Measurements from ENCODE around the gene PUDP.

Gene PUDP

DNA sequence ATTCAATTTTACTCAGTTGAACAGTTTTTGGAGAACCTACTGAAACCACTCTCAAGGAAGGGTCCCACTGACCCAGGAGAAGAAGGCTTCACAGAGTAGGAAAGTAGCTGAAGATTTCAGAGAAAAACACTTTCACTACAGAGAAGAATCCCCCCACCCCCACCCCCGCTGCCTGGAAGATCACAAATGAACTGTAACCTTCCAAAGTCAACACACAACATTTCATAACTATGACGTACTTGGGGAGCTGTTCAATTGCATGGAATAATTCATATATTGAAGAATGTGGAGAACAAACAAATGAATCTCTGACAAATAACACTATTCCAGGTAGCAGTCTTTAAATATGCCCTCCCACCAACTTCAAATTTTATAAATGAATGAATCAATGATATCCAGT, 86.5 kb downstream of the PUDP start:
- H3K36me3 ChIP-seq (ENCODE audit: insufficient read depth, low read length): peaks cover 4% of the 10 kb centered on the region; the same call in 1 of the 2 replicates
- no peaks in the 10 kb centered on the region for H3K27me3 ChIP-seq (ENCODE audit: insufficient read depth, low read length)
- H3K4me1 ChIP-seq (ENCODE audit: control insufficient read depth, insufficient read depth, low read length, unreplicated experiment): peaks cover 9% of the 10 kb centered on the region
- H2AFZ ChIP-seq (ENCODE audit: low read length, unreplicated experiment): no peak overlapping the region
- no peak overlapping the region for H3K4me3 ChIP-seq (ENCODE audit: low read depth, low read length)
- peaks cover 2% of the 10 kb centered on the region for H3K79me2 ChIP-seq (ENCODE audit: control insufficient read depth, insufficient read depth, low read length, unreplicated experiment)
- no peak overlapping the region for H3K27ac ChIP-seq (ENCODE audit: low read depth, low read length)

GRCh38 chrX:7060444-7060843, 87.5 kb downstream of the PUDP start:
- Histone ChIP-seq H3K79me2 (ENCODE audit: control insufficient read depth, insufficient read depth, low read length, unreplicated experiment) (peaks cover 2% of the 10 kb centered on the region), H3K4me3 (ENCODE audit: low read depth, low read length) (no peak overlapping the region), H3K27me3 (ENCODE audit: insufficient read depth, low read length) (no peaks in the 10 kb centered on the region), H3K36me3 (ENCODE audit: insufficient read depth, low read length) (peaks cover 4% of the 10 kb centered on the region; the same call in 1 of the 2 replicates), H3K4me1 (ENCODE audit: control insufficient read depth, insufficient read depth, low read length, unreplicated experiment) (peaks cover 9% of the 10 kb centered on the region), H2AFZ (ENCODE audit: low read length, unreplicated experiment) (no peak overlapping the region), H3K27ac (ENCODE audit: low read depth, low read length) (no peak overlapping the region)

- Histone ChIP-seq H3K27me3 (ENCODE audit: insufficient read depth, low read length) (no peaks in the 10 kb centered on the region), H3K4me3 (ENCODE audit: low read depth, low read length) (no peak overlapping the region), H2AFZ (ENCODE audit: low read length, unreplicated experiment) (no peak overlapping the region), H3K4me1 (ENCODE audit: control insufficient read depth, insufficient read depth, low read length, unreplicated experiment) (peaks cover 9% of the 10 kb centered on the region), H3K27ac (ENCODE audit: low read depth, low read length) (no peak overlapping the region), H3K36me3 (ENCODE audit: insufficient read depth, low read length) (peaks cover 4% of the 10 kb centered on the region; the same call in 1 of the 2 replicates), H3K79me2 (ENCODE audit: control insufficient read depth, insufficient read depth, low read length, unreplicated experiment) (peaks cover 2% of the 10 kb centered on the region)
These were observed 88.1 kb downstream of the PUDP start for GRCh38 chrX:7059859-7060258.

- no peak overlapping the region for H3K27ac ChIP-seq (ENCODE audit: low read depth, low read length)
- peaks cover under 1% of the 10 kb centered on the region for H3K79me2 ChIP-seq (ENCODE audit: control insufficient read depth, insufficient read depth, low read length, unreplicated experiment)
- H2AFZ ChIP-seq (ENCODE audit: low read length, unreplicated experiment): no peak overlapping the region
- no peak overlapping the region for H3K4me3 ChIP-seq (ENCODE audit: low read depth, low read length)
- peaks cover 9% of the 10 kb centered on the region for H3K4me1 ChIP-seq (ENCODE audit: control insufficient read depth, insufficient read depth, low read length, unreplicated experiment)
- peaks cover 4% of the 10 kb centered on the region; the same call in 1 of the 2 replicates for H3K36me3 ChIP-seq (ENCODE audit: insufficient read depth, low read length)
- no peaks in the 10 kb centered on the region for H3K27me3 ChIP-seq (ENCODE audit: insufficient read depth, low read length)
These were observed 88.6 kb downstream of the PUDP start for GRCh38 chrX:7059214-7059838.

GRCh38 chrX:7055386-7056137, 92.4 kb downstream of the PUDP start:
- Histone ChIP-seq H3K27me3 (ENCODE audit: insufficient read depth, low read length) (no peaks in the 10 kb centered on the region), H3K4me1 (ENCODE audit: control insufficient read depth, insufficient read depth, low read length, unreplicated experiment) (no peaks in the 10 kb centered on the region), H3K79me2 (ENCODE audit: control insufficient read depth, insufficient read depth, low read length, unreplicated experiment) (no peaks in the 10 kb centered on the region), H3K27ac (ENCODE audit: low read depth, low read length) (no peak overlapping the region), H3K36me3 (ENCODE audit: insufficient read depth, low read length) (peaks cover 4% of the 10 kb centered on the region; the same call in 1 of the 2 replicates), H2AFZ (ENCODE audit: low read length, unreplicated experiment) (no peak overlapping the region), H3K4me3 (ENCODE audit: low read depth, low read length) (no peak overlapping the region)

GRCh38 chrX:7054219-7055216, 93.4 kb downstream of the PUDP start:
- Histone ChIP-seq H3K4me3 (ENCODE audit: low read depth, low read length) (no peak overlapping the region), H3K79me2 (ENCODE audit: control insufficient read depth, insufficient read depth, low read length, unreplicated experiment) (no peaks in the 10 kb centered on the region), H3K27ac (ENCODE audit: low read depth, low read length) (no peak overlapping the region), H2AFZ (ENCODE audit: low read length, unreplicated experiment) (no peak overlapping the region), H3K4me1 (ENCODE audit: control insufficient read depth, insufficient read depth, low read length, unreplicated experiment) (no peaks in the 10 kb centered on the region), H3K27me3 (ENCODE audit: insufficient read depth, low read length) (no peaks in the 10 kb centered on the region), H3K36me3 (ENCODE audit: insufficient read depth, low read length) (peaks cover 4% of the 10 kb centered on the region; the same call in 1 of the 2 replicates)

- H3K4me1 ChIP-seq (ENCODE audit: control insufficient read depth, insufficient read depth, low read length, unreplicated experiment): no peaks in the 10 kb centered on the region
- no peak overlapping the region for H3K4me3 ChIP-seq (ENCODE audit: low read depth, low read length)
- H2AFZ ChIP-seq (ENCODE audit: low read length, unreplicated experiment): no peak overlapping the region
- H3K27ac ChIP-seq (ENCODE audit: low read depth, low read length): no peak overlapping the region
- H3K27me3 ChIP-seq (ENCODE audit: insufficient read depth, low read length): no peaks in the 10 kb centered on the region
- H3K36me3 ChIP-seq (ENCODE audit: insufficient read depth, low read length): peaks cover 4% of the 10 kb centered on the region; the same call in 1 of the 2 replicates
- no peaks in the 10 kb centered on the region for H3K79me2 ChIP-seq (ENCODE audit: control insufficient read depth, insufficient read depth, low read length, unreplicated experiment)
These were observed 95.4 kb downstream of the PUDP start for GRCh38 chrX:7052541-7052940.

- Histone ChIP-seq H3K4me3 (ENCODE audit: low read depth, low read length) (no peak overlapping the region), H3K27ac (ENCODE audit: low read depth, low read length) (no peak overlapping the region), H3K79me2 (ENCODE audit: control insufficient read depth, insufficient read depth, low read length, unreplicated experiment) (no peaks in the 10 kb centered on the region), H2AFZ (ENCODE audit: low read length, unreplicated experiment) (no peak overlapping the region), H3K4me1 (ENCODE audit: control insufficient read depth, insufficient read depth, low read length, unreplicated experiment) (no peaks in the 10 kb centered on the region), H3K27me3 (ENCODE audit: insufficient read depth, low read length) (no peaks in the 10 kb centered on the region), H3K36me3 (ENCODE audit: insufficient read depth, low read length) (no peaks in the 10 kb centered on the region)
These were observed 97.7 kb downstream of the PUDP start for GRCh38 chrX:7050271-7050670.

GRCh38 chrX:7047951-7048350, 100.0 kb downstream of the PUDP start:
- Histone ChIP-seq H3K4me3 (ENCODE audit: low read depth, low read length) (no peak overlapping the region), H3K27me3 (ENCODE audit: insufficient read depth, low read length) (no peaks in the 10 kb centered on the region), H2AFZ (ENCODE audit: low read length, unreplicated experiment) (no peak overlapping the region), H3K79me2 (ENCODE audit: control insufficient read depth, insufficient read depth, low read length, unreplicated experiment) (no peaks in the 10 kb centered on the region), H3K4me1 (ENCODE audit: control insufficient read depth, insufficient read depth, low read length, unreplicated experiment) (peaks cover 12% of the 10 kb centered on the region), H3K36me3 (ENCODE audit: insufficient read depth, low read length) (0 out of 2 replicates have a peak, but pooled peaks cover 1% of the 10 kb centered on the region), H3K27ac (ENCODE audit: low read depth, low read length) (no peak overlapping the region)

DNA sequence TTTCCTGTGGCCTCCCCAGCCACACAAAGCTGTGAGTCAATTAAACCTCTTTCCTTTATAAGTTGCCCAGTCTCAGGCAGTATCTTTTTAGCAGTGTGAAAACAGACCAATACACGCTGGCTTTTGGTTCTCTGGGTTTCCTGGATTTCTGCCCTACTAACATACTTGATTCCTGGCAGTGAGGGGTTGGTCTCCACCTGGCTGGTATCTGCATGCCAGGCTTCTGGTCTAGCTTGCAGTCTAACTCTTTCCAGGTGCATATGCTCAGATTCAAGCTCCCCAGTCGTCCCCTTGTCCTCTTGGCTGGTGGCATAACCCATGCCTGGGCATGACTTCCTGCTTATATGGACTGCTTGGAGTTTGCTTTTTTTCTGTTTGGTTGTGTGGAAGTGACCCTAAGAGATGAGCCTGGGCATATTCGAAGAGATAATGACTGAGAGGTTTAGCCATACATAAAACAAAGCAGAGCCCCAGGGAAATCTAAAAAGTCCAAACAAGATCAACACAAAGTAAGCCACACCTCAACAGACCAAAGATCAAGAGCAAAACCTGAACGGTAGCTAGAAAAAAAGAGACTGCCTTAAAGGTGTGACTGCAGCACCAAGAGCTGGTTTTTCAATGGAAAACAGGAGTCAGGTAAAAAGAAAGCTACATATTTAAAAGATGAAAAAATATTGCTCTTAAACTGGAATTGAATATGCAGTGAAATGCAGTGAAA, 102.6 kb downstream of the PUDP start:
- peaks cover 12% of the 10 kb centered on the region for H3K4me1 ChIP-seq (ENCODE audit: control insufficient read depth, insufficient read depth, low read length, unreplicated experiment)
- no peak overlapping the region for H3K27ac ChIP-seq (ENCODE audit: low read depth, low read length)
- H3K4me3 ChIP-seq (ENCODE audit: low read depth, low read length): no peak overlapping the region
- no peak overlapping the region for H2AFZ ChIP-seq (ENCODE audit: low read length, unreplicated experiment)
- 0 out of 2 replicates have a peak, but pooled peaks cover 2% of the 10 kb centered on the region for H3K36me3 ChIP-seq (ENCODE audit: insufficient read depth, low read length)
- H3K79me2 ChIP-seq (ENCODE audit: control insufficient read depth, insufficient read depth, low read length, unreplicated experiment): no peaks in the 10 kb centered on the region
- H3K27me3 ChIP-seq (ENCODE audit: insufficient read depth, low read length): no peaks in the 10 kb centered on the region
